ENCODE results near the gene MMP15. TPM values are rescaled to one million over a fixed set of nuclear protein-coding genes. Genes with fewer than 3 reads are reported as not detected.

The MMP15 gene
- total RNA-seq, 2 experiments from 2014 or later, result 0.12 to 0.25 TPM

DNA sequence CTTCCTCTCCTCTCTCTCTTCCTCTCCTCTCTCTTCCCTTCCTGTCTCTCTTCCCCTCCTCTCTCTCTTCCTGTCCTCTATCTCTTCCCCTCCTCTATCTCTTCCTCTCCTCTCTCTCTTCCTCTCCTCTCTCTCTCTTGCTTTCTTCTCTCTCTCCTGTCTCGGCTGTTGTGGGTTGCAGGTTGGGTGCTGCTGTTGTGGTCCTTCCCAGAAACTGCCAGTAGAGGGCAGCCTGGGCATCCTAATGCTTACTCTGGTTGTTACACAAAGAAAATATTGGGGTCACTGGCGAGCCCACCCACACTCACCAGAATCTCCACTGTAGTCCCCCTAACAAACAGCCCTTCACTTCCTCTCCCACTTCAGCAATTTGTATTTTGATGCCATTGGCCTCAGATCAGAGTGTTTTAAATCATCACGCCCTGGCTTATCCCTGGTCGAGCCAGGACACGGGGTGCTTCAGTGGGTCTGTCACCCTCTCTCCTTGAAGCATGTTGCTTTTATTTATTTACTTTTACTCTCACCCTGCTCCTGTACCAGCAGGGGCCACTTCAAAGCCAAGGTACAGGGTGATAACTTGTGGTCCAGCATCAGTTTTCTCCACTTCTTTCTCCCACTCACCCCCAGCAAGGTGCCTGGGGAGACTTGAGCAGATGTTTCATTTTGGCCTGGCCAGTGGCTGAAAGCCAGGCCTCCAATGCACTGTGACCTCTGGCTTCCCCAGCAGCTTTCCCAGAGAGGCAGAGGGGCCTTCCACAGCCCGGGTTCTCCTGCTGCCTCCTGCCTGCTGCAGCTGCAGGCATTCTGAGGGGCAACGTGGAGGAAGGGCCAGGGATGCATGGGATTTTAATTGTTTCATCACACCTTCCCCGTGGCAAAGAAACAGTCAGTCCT lies 4.7 kb upstream of the MMP15 start:
- no peak for DNase-seq
- peaks cover 6% of the 10 kb centered on the region for H3K27me3 Mint-ChIP-seq
- H3K36me3 Mint-ChIP-seq, result no peaks in the 10 kb centered on the region
- H3K9me3 Mint-ChIP-seq, result no peaks in the 10 kb centered on the region
- H3K4me3 Mint-ChIP-seq, result no peak overlapping the region
- H3K27ac Mint-ChIP-seq, result peak overlapping the region; percentile 1
- H3K4me1 Mint-ChIP-seq, result peaks cover 10% of the 10 kb centered on the region

DNA sequence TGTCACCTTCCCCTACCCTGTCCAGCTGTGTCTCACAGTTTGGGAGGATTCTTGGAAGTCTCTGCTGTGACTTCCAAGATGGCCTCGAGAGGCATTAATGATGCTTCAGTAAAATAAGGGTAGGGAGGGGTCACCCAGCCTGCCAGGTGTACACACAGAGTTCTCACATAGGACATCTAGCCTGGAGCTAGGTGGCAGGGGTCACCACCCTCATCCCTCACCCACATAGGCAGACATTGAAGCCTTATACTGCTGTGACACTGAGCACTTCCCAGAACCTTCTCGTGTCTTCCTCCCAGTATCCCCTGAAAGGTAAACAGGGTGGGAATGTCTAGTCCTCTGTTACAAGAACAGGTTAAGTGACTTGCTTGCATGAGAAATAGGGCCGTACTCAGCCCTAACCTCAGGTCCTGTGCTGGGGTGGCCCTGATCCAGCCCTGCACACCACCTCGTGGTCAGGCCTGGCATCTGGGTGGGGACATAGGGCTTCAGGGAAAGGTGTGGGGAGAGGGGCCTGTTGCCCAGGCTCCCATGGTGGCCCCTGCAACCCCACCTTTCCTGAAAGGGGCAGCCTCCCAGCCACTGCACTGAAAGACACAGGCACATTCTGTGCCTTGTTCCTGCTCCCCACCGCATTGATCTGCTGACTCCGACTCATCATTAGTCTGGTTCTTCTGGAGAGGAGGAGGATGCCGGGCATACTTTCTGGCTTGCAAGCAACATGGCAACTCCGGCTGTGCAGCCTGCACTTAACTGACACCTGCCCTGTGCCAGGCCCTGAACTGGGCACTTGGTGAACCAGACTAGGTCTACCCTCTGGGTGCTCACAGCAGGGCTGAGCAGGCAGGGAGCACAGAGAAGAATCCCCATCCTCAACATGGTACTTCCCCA lies 3.6 kb upstream of the MMP15 start:
- H3K4me3 Mint-ChIP-seq, result no peak overlapping the region
- no peak overlapping the region for H3K27ac Mint-ChIP-seq

DNA sequence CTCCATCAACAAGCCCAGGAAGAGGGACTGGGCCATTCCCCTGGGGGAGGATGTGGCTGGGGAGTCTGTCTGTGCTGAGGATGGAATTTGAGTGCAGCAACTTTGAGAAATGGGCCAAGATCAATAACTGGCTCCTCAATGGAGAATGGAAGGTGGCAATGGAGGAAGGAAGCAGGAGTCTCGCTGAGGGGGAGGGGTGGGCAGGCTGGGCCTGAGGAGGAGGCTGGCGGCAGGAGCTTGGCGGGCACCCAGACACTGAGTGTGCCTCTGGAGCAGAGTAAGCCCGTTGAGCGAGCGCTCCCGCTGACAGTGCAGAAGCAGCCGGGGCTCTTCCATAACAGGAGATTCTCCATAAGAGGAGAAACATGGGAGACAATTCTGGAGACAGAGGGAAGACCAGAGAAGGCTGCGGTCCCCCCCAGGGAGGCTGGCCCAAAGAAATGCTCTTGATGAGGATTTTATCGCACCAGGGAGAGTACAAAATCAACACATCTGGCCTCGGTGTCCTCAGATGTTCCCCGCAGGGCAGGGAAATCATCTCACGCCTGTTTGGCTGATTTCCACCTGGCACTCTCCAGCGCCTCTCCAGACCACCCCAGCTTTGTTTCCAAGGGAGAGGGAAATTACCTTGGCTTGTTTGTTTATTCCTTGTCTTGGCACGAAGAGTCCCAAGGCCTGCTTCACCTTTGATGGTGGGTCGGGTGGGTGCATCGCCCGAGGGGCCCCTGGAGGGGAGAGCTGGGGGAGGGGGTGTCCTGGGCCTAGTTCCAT lies 2.8 kb upstream of the MMP15 start:
- no peak overlapping the region for H3K27ac Mint-ChIP-seq
- no peak for DNase-seq
- H3K36me3 Mint-ChIP-seq, result no peaks in the 10 kb centered on the region
- H3K4me1 Mint-ChIP-seq, result peaks cover 10% of the 10 kb centered on the region
- H3K27me3 Mint-ChIP-seq, result peaks cover 10% of the 10 kb centered on the region
- no peaks in the 10 kb centered on the region for H3K9me3 Mint-ChIP-seq
- no peak overlapping the region for H3K4me3 Mint-ChIP-seq

More for the DNA sequence above, 3.6 kb upstream of the MMP15 start:
- Mint-ChIP-seq H3K4me1 (peaks cover 10% of the 10 kb centered on the region), H3K27me3 (peaks cover 10% of the 10 kb centered on the region), H3K9me3 (no peaks in the 10 kb centered on the region), H3K36me3 (no peaks in the 10 kb centered on the region)
- DNase-seq, result no peak

DNA sequence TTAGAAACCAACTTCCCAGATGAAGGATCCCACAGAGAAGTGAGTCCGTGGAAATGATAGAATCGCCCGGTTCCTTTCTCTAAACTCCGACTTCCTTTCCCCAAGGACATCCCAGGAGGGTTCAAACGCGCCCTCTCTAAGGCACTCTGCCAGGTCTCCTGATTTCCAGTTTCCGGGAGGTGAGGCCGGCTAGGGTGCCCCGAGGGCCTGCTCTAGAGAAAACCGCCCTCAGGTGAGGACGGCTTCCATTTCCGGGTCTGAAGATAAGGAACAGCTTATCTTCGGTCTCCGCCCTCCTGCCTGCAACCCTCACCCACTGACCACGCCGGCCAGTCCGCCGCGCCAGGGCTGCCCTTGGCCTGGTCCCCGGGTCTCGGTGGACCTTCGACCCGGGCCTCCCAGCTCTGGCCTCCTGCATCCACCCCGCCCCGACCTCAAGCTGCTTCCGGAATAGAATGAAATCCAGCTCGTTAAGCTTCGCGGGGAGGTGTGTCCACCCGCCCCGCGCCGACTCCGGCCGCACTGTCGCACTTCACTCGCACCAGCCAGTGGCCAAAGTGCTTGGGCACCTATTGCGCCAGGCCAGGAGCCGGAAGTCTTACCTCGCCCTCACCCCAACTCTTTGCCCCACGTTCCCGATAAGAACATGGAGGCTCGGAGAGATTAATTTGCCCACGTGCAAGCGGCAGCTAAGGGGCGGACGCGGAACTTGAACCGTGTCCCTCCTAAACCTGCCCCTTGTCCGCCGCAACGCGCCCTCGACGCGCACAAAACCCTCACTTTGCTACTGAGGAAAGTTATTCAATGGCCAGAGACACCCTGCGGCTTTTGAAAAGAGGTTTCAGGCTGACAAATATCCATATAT lies 836 bp upstream of the MMP15 start:
- Mint-ChIP-seq H3K36me3 (no peaks in the 10 kb centered on the region), H3K4me1 (peaks cover 10% of the 10 kb centered on the region), H3K4me3 (peak overlapping the region; percentile 78), H3K9me3 (no peaks in the 10 kb centered on the region), H3K27ac (peak overlapping the region; percentile 65), H3K27me3 (peaks cover 13% of the 10 kb centered on the region)
- peak; percentile 12 for DNase-seq

DNA sequence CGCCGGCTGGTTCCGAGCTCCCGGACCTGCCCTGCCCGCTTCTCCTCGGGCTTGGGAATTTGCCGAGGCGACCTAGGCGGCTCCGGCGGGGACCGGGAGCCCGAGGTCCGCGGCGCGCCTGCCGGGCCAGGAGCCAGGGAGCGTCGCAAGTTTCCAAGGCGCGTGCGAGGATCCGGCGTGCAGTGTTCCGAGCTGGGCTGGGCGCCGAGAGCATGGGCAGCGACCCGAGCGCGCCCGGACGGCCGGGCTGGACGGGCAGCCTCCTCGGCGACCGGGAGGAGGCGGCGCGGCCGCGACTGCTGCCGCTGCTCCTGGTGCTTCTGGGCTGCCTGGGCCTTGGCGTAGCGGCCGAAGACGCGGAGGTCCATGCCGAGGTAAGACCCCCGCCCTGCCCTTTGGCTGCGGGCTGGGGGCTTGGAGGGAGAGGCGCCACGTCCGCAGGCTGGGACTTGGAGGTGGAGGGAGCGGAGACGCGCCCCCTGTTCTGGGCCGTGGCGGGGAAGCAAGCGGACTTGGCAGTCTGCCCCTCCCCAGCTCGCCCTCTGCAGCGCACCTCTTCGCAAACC lies 668 bp downstream of the MMP15 start:
- Mint-ChIP-seq H3K36me3 (no peaks in the 10 kb centered on the region), H3K27ac (no peak overlapping the region), H3K9me3 (no peaks in the 10 kb centered on the region), H3K4me1 (peaks cover 7% of the 10 kb centered on the region), H3K27me3 (peaks cover 13% of the 10 kb centered on the region), H3K4me3 (peak overlapping the region; percentile 47)
- peak; percentile 21 for DNase-seq

DNA sequence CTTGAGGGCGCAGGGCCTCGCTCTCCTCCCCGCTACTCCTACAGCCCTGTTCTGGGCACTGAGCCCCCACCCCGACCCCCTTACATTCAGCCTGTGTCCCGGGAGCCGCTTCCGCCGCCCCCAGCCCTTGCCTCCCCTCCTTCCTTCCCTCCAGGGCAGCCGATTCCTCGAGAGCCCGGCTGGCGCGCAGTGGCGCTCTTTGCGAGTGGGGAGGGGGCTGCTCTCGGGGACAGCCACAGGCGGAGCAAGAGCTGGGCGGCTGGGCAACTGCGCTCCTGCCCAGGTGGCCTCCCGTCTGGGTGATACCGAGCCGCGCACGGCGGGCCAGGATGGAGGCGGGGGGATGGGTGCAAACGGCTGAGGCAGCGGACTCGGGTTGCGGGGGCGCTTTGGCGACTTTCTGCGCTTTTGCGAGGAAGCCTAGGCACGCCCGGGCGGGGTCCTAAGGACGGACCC lies 1.2 kb downstream of the MMP15 start:
- Mint-ChIP-seq H3K4me1 (peaks cover 7% of the 10 kb centered on the region), H3K9me3 (no peaks in the 10 kb centered on the region), H3K4me3 (peak overlapping the region; percentile 10), H3K27me3 (peaks cover 13% of the 10 kb centered on the region), H3K36me3 (no peaks in the 10 kb centered on the region), H3K27ac (no peak overlapping the region)
- no peak for DNase-seq

DNA sequence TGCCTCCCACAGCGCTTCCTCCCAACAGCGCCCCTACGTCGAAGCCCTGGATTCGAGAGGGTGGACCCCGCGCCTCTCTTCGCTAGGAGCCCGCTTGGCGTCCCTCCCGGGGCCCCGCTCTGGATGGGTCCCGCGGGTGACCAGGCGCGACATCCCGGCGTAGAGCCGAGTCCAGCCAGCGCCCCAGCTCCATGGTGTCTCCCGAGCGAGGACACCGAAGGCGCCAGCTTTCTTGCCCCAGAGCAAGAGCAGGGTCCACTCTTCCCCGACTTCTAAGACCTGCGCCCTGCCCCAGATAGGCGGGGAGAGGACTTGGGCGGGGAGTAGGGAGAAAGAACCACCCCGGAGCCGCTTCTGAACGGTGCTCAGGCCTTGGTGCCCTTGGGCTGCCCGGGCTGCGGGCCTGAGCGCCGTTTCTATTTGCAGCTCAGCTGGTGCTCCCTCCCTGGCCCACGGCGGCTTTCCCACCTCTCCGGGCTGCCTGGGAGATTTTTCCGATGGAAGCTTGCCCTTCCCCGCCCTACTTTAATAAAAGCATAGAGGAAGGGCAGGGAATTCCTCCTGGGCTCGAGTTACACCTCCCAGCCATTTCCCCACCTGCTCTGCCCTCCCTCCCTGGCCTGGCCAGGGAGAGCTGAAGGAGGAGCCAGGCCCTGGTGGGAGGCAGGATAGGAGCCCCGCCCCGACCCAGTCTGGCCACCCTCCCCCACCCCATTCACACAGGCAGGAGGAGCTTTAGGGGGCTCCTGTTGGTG lies 1.8 kb downstream of the MMP15 start:
- Mint-ChIP-seq H3K27me3 (peaks cover 13% of the 10 kb centered on the region), H3K36me3 (no peaks in the 10 kb centered on the region), H3K4me3 (no peak overlapping the region), H3K9me3 (no peaks in the 10 kb centered on the region), H3K27ac (no peak overlapping the region), H3K4me1 (peaks cover 7% of the 10 kb centered on the region)
- DNase-seq, result no peak

DNA sequence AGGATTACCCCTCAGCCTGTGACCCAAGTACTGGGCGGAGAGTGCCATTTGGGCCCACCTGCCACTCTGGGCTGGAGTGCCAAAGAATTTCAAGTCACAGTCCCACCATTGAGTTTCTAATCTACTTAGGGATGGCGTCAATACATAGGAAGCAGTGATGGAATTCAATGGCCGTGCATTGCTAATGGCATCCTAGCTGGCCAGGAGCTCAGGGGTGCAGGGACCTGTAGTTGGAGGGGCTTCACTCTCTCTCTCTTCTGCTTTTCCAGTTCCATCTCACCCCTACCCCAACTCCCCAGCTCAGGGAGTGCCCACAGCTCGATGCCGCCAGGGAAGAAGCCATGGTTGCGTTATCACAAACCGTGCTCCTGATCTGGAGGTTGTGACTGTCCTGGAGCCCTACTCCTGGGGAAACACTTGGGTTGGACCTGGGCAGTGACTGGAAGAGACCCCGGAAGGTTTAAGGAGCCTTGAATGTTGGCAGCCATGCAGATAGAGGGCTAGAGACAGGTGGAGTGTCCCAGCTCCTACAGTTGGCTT lies 2.4 kb downstream of the MMP15 start:
- Mint-ChIP-seq H3K4me1 (peaks cover 7% of the 10 kb centered on the region), H3K36me3 (no peaks in the 10 kb centered on the region), H3K27ac (no peak overlapping the region), H3K27me3 (peaks cover 13% of the 10 kb centered on the region), H3K9me3 (no peaks in the 10 kb centered on the region), H3K4me3 (no peak overlapping the region)
- DNase-seq, result no peak

DNA sequence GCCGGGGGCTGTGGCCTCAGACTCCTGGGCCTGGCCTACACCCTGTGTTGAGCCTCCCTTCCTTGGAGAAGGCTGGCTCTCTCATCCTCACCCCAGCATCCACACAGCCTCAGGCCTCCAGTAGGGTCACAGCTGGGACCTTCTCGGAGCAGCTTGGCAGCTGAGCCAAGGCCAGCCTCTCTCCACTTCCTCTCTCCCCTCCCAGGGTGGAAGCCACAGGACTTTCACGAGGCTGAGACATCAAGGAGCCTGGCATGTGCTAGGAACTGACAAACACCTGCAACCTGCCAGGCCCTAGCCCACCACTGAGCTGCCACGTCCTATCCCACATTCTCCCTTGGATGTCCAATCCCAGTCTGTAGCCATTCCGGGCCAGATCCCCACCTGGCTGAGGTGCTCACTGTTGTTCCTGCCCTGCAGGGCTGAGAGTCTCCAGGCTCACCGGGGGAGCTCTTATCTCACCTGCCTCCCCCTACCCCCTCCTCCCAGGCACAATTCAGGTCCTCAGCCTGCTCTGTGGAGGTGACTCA lies 3.1 kb downstream of the MMP15 start:
- H3K27me3 Mint-ChIP-seq, result peaks cover 13% of the 10 kb centered on the region
- no peak for DNase-seq
- H3K27ac Mint-ChIP-seq, result no peak overlapping the region
- H3K36me3 Mint-ChIP-seq, result no peaks in the 10 kb centered on the region
- H3K4me3 Mint-ChIP-seq, result no peak overlapping the region
- H3K9me3 Mint-ChIP-seq, result no peaks in the 10 kb centered on the region
- H3K4me1 Mint-ChIP-seq, result peaks cover 7% of the 10 kb centered on the region

DNA sequence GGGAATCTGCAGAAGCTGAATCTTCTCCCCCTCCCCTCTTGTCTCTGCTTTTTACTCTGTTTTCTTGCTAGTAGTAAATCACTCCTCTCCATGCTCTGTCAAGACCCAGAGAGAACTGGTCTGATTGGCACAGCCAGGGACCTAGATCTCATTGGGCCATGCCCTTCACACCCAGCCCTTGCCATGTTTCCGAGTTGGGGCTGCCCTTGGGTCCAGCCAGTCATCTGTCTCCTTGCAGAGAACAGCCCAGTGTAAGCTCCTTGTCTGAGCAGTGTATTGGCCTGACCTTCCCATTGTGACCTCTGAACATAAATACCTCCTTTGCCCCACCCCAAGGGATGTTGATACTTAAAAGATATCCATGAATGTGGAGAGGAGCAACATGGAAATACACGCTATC lies 3.9 kb downstream of the MMP15 start:
- Mint-ChIP-seq H3K27me3 (peaks cover 13% of the 10 kb centered on the region), H3K9me3 (no peaks in the 10 kb centered on the region), H3K36me3 (no peaks in the 10 kb centered on the region), H3K4me1 (peaks cover 6% of the 10 kb centered on the region), H3K4me3 (no peak overlapping the region), H3K27ac (no peak overlapping the region)
- no peak for DNase-seq

DNA sequence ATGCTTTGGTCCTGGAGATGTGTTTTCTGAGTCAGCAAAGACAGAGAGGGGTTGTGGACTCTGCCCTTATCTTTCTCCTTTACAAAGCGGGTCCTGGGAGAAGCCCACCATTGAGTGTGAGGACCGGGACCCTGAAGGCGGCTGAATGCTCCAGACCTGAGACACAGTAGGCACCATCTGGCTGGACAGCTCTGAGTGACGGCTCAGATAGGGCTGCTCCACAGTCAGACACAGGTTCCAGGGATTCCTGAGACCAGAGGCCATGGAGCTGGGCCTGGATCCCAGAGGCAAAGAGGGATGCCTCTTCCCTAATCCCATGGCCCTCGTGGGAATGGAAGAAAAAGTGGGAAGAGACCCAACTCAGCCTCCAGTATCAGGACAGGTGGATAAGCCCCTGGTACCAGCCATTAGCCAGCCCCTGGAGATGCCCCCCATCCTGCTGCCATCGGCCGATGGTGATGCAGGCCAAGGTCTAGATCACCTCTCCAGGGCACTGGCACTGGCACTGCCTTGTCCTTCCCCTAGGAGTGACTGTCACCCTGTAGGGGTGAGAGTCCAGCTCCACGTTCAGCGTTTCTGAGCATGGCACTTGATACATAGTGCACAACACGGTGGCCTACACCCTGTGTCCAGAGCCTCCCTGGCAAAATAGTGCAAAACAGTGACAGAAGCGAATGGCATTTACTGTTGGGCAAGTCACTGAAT lies 4.7 kb downstream of the MMP15 start:
- Mint-ChIP-seq H3K27me3 (peaks cover 7% of the 10 kb centered on the region), H3K27ac (no peak overlapping the region), H3K4me1 (no peaks in the 10 kb centered on the region), H3K9me3 (no peaks in the 10 kb centered on the region), H3K4me3 (no peak overlapping the region), H3K36me3 (no peaks in the 10 kb centered on the region)
- DNase-seq, result no peak

DNA sequence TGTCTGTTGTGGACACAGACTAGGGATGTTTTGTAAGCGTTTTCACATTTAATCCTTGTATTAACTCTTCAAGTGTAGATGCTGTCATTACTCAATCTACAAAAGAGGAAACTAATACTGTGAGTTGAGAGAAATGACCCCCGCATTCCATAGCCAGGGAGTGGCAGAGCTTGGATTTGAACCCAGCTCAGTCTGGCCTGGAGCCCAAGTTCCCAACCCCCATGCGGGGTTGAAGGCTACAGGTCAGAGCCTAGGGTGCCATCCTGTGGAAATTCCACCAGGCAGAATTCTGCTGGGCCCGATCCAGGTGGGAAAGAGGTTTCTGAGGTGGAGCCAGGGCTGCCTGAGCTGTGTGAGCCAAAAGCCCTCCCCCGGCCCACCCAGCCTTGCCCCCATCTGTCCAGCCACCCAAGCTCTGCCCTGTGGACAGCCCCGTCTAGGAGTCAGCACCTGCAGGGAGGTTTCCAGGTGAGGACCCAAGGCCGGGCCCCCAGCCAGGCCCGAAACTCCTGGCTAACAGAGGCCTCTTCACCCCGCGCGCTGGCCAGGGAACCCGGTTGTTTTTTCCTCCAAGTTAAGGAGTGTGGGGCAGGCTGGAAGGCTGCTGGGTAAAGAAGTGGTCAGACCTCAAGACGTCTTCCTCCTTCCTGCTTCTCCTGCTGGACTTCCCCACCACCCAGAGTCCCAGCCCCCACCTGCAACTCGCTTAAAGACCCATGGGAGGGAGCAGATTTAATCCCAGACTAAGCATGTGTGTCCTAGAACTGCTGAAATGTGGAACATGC lies 5.7 kb downstream of the MMP15 start:
- Mint-ChIP-seq H3K27me3 (peaks cover 7% of the 10 kb centered on the region), H3K4me3 (no peak overlapping the region), H3K27ac (no peak overlapping the region), H3K4me1 (no peaks in the 10 kb centered on the region), H3K9me3 (no peaks in the 10 kb centered on the region), H3K36me3 (no peaks in the 10 kb centered on the region)
- no peak for DNase-seq

All from activated naive CD8-positive, alpha-beta T cell treated with anti-CD3 and anti-CD28 coated beads for 36 hours (primary cell).